ENCODE results near the gene NTNG1.

DNA sequence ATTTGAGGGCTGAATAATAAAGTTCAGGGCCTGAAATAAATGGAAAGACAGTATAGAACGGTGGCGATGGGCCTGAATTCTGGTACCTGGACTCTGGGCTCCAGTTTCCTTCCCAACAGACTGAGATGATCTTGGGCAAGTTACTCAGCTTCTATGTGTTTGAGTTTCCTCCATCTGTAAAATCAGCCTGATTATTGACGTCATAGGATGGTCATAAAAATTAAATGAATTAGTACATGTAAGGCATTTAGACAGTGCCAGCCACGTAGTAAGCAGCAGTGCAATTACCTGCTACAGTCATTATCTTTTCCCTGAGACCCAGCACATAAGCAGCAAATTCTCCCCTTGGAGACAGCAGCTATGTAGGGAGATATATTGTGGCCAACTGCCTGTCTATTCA, 260.9 kb downstream of the NTNG1 start:
- TF ChIP-seq TAF1 (IDR thresholded peaks at IDR 0.05; ENCODE audit: borderline replicate concordance, insufficient read depth, low read length) (no peak), REST (IDR thresholded peaks at IDR 0.05; ENCODE audit: insufficient read depth in 1 of 2, low read depth in 2 of 2, low read length in 2 of 2) (no peak), POLR2AphosphoS5 (IDR thresholded peaks at IDR 0.05; ENCODE audit: low read depth, low read length) (no peak)
